H9 (cell line): ENCODE results near the gene ENTPD1. TPM values are rescaled to one million over a fixed set of nuclear protein-coding genes. Genes with fewer than 3 reads are reported as not detected.

ENCODE experiments used
- DNase-seq: peaks from one replicate; pipeline ENCODE4 v3.0.0-alpha.2; 2017
- H2AFZ ChIP-seq: one replicate; pipeline ENCODE4 v1.6.1; 2013; ENCODE audit warnings: mild to moderate bottlenecking, low read length, control low read depth, moderate library complexity
- H2AK5ac ChIP-seq: 2 replicates; pipeline ENCODE4 v1.6.1; 2013; ENCODE audit warnings: low read length, control low read depth, mixed read lengths; ENCODE audit not compliant: insufficient read length
- H2BK120ac ChIP-seq: one replicate; pipeline ENCODE4 v1.6.1; 2013; ENCODE audit warnings: low read depth, mild to moderate bottlenecking, low read length, control low read depth, inconsistent platforms; ENCODE audit not compliant: poor library complexity, severe bottlenecking
- H2BK12ac ChIP-seq: 2 replicates; pipeline ENCODE4 v1.6.1; 2013; ENCODE audit warnings: low read length, control low read depth, mixed read lengths, low read depth; ENCODE audit not compliant: insufficient read length
- H2BK15ac ChIP-seq: 2 replicates; pipeline ENCODE4 v1.6.1; 2013; ENCODE audit warnings: low read depth, low read length, control low read depth
- H2BK20ac ChIP-seq: one replicate; pipeline ENCODE4 v1.6.1; 2013; ENCODE audit warnings: low read depth, mild to moderate bottlenecking, low read length, control low read depth, inconsistent platforms; ENCODE audit not compliant: poor library complexity, severe bottlenecking
- H2BK5ac ChIP-seq: 2 replicates; pipeline ENCODE4 v1.6.1; 2013; ENCODE audit warnings: low read length, control low read depth, mixed read lengths; ENCODE audit not compliant: insufficient read length
- H3K14ac ChIP-seq: 2 replicates; pipeline ENCODE4 v1.6.1; 2013; ENCODE audit warnings: low read length, control low read depth; ENCODE audit not compliant: insufficient read depth
- H3K18ac ChIP-seq: 2 replicates; pipeline ENCODE4 v1.6.1; 2013; ENCODE audit warnings: low read depth, mild to moderate bottlenecking, mixed read lengths, low read length, control low read depth; ENCODE audit not compliant: insufficient read length
- H3K23ac ChIP-seq: 2 replicates; pipeline ENCODE4 v1.6.1; 2013; ENCODE audit warnings: low read length, control low read depth, mixed read lengths, low read depth; ENCODE audit not compliant: insufficient read length
- H3K23me2 ChIP-seq: 2 replicates; pipeline ENCODE4 v1.6.1; 2013; ENCODE audit warnings: low read depth, mild to moderate bottlenecking, mixed read lengths, low read length, control low read depth; ENCODE audit not compliant: insufficient read length, poor library complexity, severe bottlenecking
- H3K27ac ChIP-seq: 2 replicates; pipeline ENCODE4 v1.5.1; 2013; ENCODE audit warnings: low read length, control low read depth, mixed read lengths, low read depth; ENCODE audit not compliant: insufficient read length
- H3K27me3 ChIP-seq: 2 replicates; pipeline ENCODE4 v1.6.1; 2013; ENCODE audit warnings: low read length, control low read depth, inconsistent platforms; ENCODE audit not compliant: insufficient read depth
- H3K4ac ChIP-seq: 2 replicates; pipeline ENCODE4 v1.6.1; 2013; ENCODE audit warnings: low read depth, mild to moderate bottlenecking, control low read depth, inconsistent platforms, low read length, moderate library complexity
- H3K4me1 ChIP-seq: 2 replicates; pipeline ENCODE4 v1.6.1; 2013; ENCODE audit warnings: low read length, control low read depth, inconsistent platforms; ENCODE audit not compliant: insufficient read depth
- H3K4me2 ChIP-seq: 2 replicates; pipeline ENCODE4 v1.6.1; 2013; ENCODE audit warnings: low read length, control low read depth, mixed read lengths; ENCODE audit not compliant: insufficient read length, insufficient read depth
- H3K56ac ChIP-seq: 2 replicates; pipeline ENCODE4 v1.6.1; 2013; ENCODE audit warnings: low read depth, mild to moderate bottlenecking, mixed read lengths, low read length, control low read depth; ENCODE audit not compliant: insufficient read length
- H3K79me1 ChIP-seq: 2 replicates; pipeline ENCODE4 v1.6.1; 2013; ENCODE audit warnings: low read depth, mild to moderate bottlenecking, moderate library complexity, low read length, control low read depth, inconsistent platforms; ENCODE audit not compliant: insufficient read depth, poor library complexity, severe bottlenecking
- H3K79me2 ChIP-seq: 2 replicates; pipeline ENCODE4 v1.6.1; 2013; ENCODE audit warnings: low read length, control low read depth, inconsistent platforms; ENCODE audit not compliant: insufficient read depth
- H3K9ac ChIP-seq: 2 replicates; pipeline ENCODE4 v1.6.1; 2013; ENCODE audit warnings: low read length, control low read depth, mixed read lengths; ENCODE audit not compliant: insufficient read length; ENCODE audit errors: extremely low read depth
- H3K9me3 ChIP-seq: one replicate; pipeline ENCODE4 v1.6.1; 2013; ENCODE audit warnings: low read depth, low read length, inconsistent platforms; ENCODE audit not compliant: control insufficient read depth
- H3T11ph ChIP-seq: one replicate; pipeline ENCODE4 v1.6.1; 2013; ENCODE audit warnings: mild to moderate bottlenecking, low read length, control low read depth, inconsistent platforms
- H4K20me1 ChIP-seq: one replicate; pipeline ENCODE4 v1.6.1; 2013; ENCODE audit not compliant: control insufficient read depth, insufficient read length, insufficient read depth
- H4K5ac ChIP-seq: 2 replicates; pipeline ENCODE4 v1.6.1; 2013; ENCODE audit warnings: low read depth, mild to moderate bottlenecking, mixed read lengths, low read length, control low read depth; ENCODE audit not compliant: insufficient read length
- H4K8ac ChIP-seq: replicated peaks from 2 replicates; pipeline ENCODE4 v1.6.1; 2013; ENCODE audit warnings: low read length, control low read depth, mixed read lengths, low read depth; ENCODE audit not compliant: insufficient read length
- H4K91ac ChIP-seq: 2 replicates; pipeline ENCODE4 v1.6.1; 2013; ENCODE audit warnings: low read depth, mild to moderate bottlenecking, moderate library complexity, mixed read lengths, low read length, control low read depth; ENCODE audit not compliant: insufficient read length
- H3K27ac Mint-ChIP-seq, 3 experiments: 2 replicates in 2 of 3; 3 replicates in 1 of 3; pipeline ENCODE4 v1.8.0; 2020 to 2021; ENCODE audit warnings: mixed read lengths in 3 of 3, mild to moderate bottlenecking in 1 of 3, moderate library complexity in 1 of 3
- H3K27me3 Mint-ChIP-seq: 2 replicates; pipeline ENCODE4 v1.8.0; 2021; ENCODE audit warnings: low read depth, mild to moderate bottlenecking, moderate library complexity, mixed read lengths
- H3K36me3 Mint-ChIP-seq, 3 experiments: 2 replicates in 2 of 3; 3 replicates in 1 of 3; pipeline ENCODE4 v1.8.0; 2020 to 2021; ENCODE audit warnings: low read depth in 3 of 3, mixed read lengths in 3 of 3; ENCODE audit not compliant: insufficient read depth in 1 of 3
- H3K4me1 Mint-ChIP-seq, 2 experiments: 2 replicates each; pipeline ENCODE4 v1.8.0; 2020; ENCODE audit warnings: mixed read lengths in 2 of 2
- H3K4me3 Mint-ChIP-seq, 2 experiments: 2 replicates in 1 of 2; 3 replicates in 1 of 2; pipeline ENCODE4 v1.8.0; 2020 to 2021; ENCODE audit warnings: mild to moderate bottlenecking in 2 of 2, mixed read lengths in 2 of 2, moderate library complexity in 1 of 2
- H3K9me3 Mint-ChIP-seq, 2 experiments: 2 replicates in 1 of 2; 3 replicates in 1 of 2; pipeline ENCODE4 v1.8.0; 2020; ENCODE audit warnings: mild to moderate bottlenecking in 2 of 2, mixed read lengths in 2 of 2, moderate library complexity in 1 of 2
- WGBS: extraction: QIAGEN DNeasy Blood & Tissue Kit; methylation state at CpG from one replicate; pipeline ENCODE4 v1.1.7; 2013; ENCODE audit warnings: missing lambda C conversion rate, low lambda C conversion rate, mixed read lengths; ENCODE audit not compliant: insufficient read length; ENCODE audit errors: extremely low coverage; 5-methylcytosine and 5-hydroxymethylcytosine counted together
- total RNA-seq: library from RNA; stranded (reverse); gene quantifications from 2 replicates; pipeline ENCODE4 v1.2.1, GENCODE V29; 2021
- TF ChIP-seq, protein P1 (sequence below): fragments of 200-600 bp; sonication (generic); conservative IDR thresholded peaks from 3 replicates; pipeline ENCODE4 v1.8.0; 2021; ENCODE audit warnings: antibody characterized with exemption, mild to moderate bottlenecking

Gene ENTPD1
- total RNA-seq, 1 experiment from 2014 or later = 1.9 TPM

- Histone ChIP-seq H2BK120ac (no peak overlapping the region), H3K4ac (no peak overlapping the region), H4K91ac (no peak overlapping the region)
Measured at GRCh38 chr10:95741807-95742467, 14.0 kb upstream of the ENTPD1 start.

More at GRCh38 chr10:95741807-95742467, 14.0 kb upstream of the ENTPD1 start:
- no peaks in the 10 kb centered on the region; a peak in 1 of 7 replicates for H3K36me3 Mint-ChIP-seq
- H3T11ph ChIP-seq = no peak overlapping the region
- peaks cover 12 to 15% of the 10 kb centered on the region in 2 experiments for H3K4me1 Mint-ChIP-seq
- no peak overlapping the region for H3K4me2 ChIP-seq
- H4K8ac ChIP-seq = no peak overlapping the region
- no peak overlapping the region for H4K5ac ChIP-seq
- no peak for DNase-seq
- H3K4me1 ChIP-seq = peaks cover 5% of the 10 kb centered on the region; the same call in 1 of the 2 replicates
- no peak overlapping the region for H3K23ac ChIP-seq
- no peaks in the 10 kb centered on the region; the same call in 1 of the 2 replicates for H3K27me3 Mint-ChIP-seq
- H3K9ac ChIP-seq = no peak overlapping the region
- H2AFZ ChIP-seq = peak overlapping the region; percentile 98
- H2BK12ac ChIP-seq = no peak overlapping the region
- H4K20me1 ChIP-seq = no peaks in the 10 kb centered on the region
- no peak overlapping the region for H2BK15ac ChIP-seq
- WGBS = no CpG with 5 or more reads among the region's 6 CpGs
- H3K18ac ChIP-seq = peak overlapping the region; percentile 57
- H3K9me3 Mint-ChIP-seq = no peaks in the 10 kb centered on the region; a peak in 1 of 5 replicates
- H3K79me2 ChIP-seq = no peaks in the 10 kb centered on the region
- H2BK20ac ChIP-seq = no peak overlapping the region
- TF ChIP-seq, protein P1, sequence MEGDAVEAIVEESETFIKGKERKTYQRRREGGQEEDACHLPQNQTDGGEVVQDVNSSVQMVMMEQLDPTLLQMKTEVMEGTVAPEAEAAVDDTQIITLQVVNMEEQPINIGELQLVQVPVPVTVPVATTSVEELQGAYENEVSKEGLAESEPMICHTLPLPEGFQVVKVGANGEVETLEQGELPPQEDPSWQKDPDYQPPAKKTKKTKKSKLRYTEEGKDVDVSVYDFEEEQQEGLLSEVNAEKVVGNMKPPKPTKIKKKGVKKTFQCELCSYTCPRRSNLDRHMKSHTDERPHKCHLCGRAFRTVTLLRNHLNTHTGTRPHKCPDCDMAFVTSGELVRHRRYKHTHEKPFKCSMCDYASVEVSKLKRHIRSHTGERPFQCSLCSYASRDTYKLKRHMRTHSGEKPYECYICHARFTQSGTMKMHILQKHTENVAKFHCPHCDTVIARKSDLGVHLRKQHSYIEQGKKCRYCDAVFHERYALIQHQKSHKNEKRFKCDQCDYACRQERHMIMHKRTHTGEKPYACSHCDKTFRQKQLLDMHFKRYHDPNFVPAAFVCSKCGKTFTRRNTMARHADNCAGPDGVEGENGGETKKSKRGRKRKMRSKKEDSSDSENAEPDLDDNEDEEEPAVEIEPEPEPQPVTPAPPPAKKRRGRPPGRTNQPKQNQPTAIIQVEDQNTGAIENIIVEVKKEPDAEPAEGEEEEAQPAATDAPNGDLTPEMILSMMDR = peak; percentile 31; the same call in 1 of the 3 replicates
- H3K56ac ChIP-seq = no peak overlapping the region
- H2BK5ac ChIP-seq = no peak overlapping the region
- H3K23me2 ChIP-seq = no peaks in the 10 kb centered on the region
- H3K27me3 ChIP-seq = no peaks in the 10 kb centered on the region
- no peak overlapping the region for H3K27ac ChIP-seq
- no peak overlapping the region for H3K4me3 Mint-ChIP-seq
- peak overlapping the region in 1 of 3 experiments; percentile 63; a peak in 2 of 7 replicates for H3K27ac Mint-ChIP-seq
- no peak overlapping the region for H3K14ac ChIP-seq
- no peaks in the 10 kb centered on the region for H3K9me3 ChIP-seq
- no peaks in the 10 kb centered on the region for H3K79me1 ChIP-seq
- H2AK5ac ChIP-seq = no peak overlapping the region
